ENCODE data around the gene DNAH6.

DNAH6 gene

GRCh38 chr2:84727315-84727714 is 211.0 kb downstream of the DNAH6 start:
- TF ChIP-seq, protein P1, sequence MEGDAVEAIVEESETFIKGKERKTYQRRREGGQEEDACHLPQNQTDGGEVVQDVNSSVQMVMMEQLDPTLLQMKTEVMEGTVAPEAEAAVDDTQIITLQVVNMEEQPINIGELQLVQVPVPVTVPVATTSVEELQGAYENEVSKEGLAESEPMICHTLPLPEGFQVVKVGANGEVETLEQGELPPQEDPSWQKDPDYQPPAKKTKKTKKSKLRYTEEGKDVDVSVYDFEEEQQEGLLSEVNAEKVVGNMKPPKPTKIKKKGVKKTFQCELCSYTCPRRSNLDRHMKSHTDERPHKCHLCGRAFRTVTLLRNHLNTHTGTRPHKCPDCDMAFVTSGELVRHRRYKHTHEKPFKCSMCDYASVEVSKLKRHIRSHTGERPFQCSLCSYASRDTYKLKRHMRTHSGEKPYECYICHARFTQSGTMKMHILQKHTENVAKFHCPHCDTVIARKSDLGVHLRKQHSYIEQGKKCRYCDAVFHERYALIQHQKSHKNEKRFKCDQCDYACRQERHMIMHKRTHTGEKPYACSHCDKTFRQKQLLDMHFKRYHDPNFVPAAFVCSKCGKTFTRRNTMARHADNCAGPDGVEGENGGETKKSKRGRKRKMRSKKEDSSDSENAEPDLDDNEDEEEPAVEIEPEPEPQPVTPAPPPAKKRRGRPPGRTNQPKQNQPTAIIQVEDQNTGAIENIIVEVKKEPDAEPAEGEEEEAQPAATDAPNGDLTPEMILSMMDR (IDR thresholded peaks at IDR 0.05): no peak
- Histone ChIP-seq H3K27me3 (ENCODE audit: control insufficient read depth, insufficient read depth, low read length) (no peaks in the 10 kb centered on the region), H3K9ac (no peak overlapping the region), H3K79me2 (no peaks in the 10 kb centered on the region), H3K4me2 (ENCODE audit: low read length) (no peak overlapping the region), H3K27ac (no peak overlapping the region), H3K4me1 (no peaks in the 10 kb centered on the region), H3K36me3 (ENCODE audit: control insufficient read depth, insufficient read depth, low read length) (no peaks in the 10 kb centered on the region), H2AFZ (no peak overlapping the region), H3K4me3 (ENCODE audit: low read depth, low read length) (no peak overlapping the region), H3K9me3 (ENCODE audit: control insufficient read depth, low read length) (no peaks in the 10 kb centered on the region)

DNA sequence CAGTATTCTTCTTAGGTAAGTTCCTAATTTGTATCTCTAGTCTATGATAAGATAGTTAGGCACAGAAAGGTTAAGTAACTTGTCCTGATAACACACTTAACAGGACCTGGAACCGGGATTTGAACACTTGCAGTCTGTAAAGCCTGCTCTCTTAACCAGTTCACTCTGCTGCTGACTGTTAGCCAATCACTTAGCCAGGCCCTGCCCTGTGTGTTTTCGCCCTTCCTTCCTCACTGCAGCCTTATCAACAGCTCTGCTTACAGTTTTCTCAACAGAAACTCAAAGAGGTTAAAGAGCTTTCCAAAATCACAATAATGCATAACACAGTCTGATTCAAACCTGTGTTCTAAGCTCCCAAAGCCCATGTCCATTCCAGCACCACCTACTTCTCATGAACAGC is 212.9 kb downstream of the DNAH6 start:
- Histone ChIP-seq H3K79me2 (no peaks in the 10 kb centered on the region), H3K4me1 (no peaks in the 10 kb centered on the region), H3K4me2 (ENCODE audit: low read length) (no peak overlapping the region), H3K36me3 (ENCODE audit: control insufficient read depth, insufficient read depth, low read length) (no peaks in the 10 kb centered on the region), H2AFZ (no peak overlapping the region), H3K9ac (no peak overlapping the region), H3K27ac (no peak overlapping the region), H3K9me3 (ENCODE audit: control insufficient read depth, low read length) (no peaks in the 10 kb centered on the region), H3K4me3 (ENCODE audit: low read depth, low read length) (no peak overlapping the region), H3K27me3 (ENCODE audit: control insufficient read depth, insufficient read depth, low read length) (no peaks in the 10 kb centered on the region)
- TF ChIP-seq, protein P1 (IDR thresholded peaks at IDR 0.05): no peak

DNA sequence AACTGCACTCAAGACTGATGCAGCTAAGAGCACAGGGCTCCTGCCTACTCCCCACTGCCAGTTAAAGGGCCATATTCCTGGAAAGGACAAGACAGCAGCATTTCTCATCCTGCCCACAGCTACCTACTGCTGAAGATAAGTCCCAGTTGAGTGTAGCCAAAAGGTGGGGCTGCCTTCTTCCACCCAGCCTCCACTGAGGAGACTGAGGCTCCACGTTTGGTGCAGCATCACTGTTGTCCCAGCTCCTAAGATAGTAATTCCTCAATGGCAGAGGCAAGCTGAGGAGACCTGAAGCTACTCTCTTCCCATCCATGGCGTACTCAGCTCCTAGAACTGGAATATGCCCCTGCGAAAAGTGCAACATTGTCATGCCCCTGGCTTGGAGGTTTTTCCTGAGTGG is 214.9 kb downstream of the DNAH6 start:
- Histone ChIP-seq H3K36me3 (ENCODE audit: control insufficient read depth, insufficient read depth, low read length) (no peaks in the 10 kb centered on the region), H3K4me3 (ENCODE audit: low read depth, low read length) (no peak overlapping the region), H3K4me2 (ENCODE audit: low read length) (no peak overlapping the region), H3K27ac (no peak overlapping the region), H3K9ac (no peak overlapping the region), H3K27me3 (ENCODE audit: control insufficient read depth, insufficient read depth, low read length) (no peaks in the 10 kb centered on the region), H3K9me3 (ENCODE audit: control insufficient read depth, low read length) (no peaks in the 10 kb centered on the region), H3K4me1 (no peaks in the 10 kb centered on the region), H2AFZ (no peak overlapping the region), H3K79me2 (no peaks in the 10 kb centered on the region)
- TF ChIP-seq, protein P1 (IDR thresholded peaks at IDR 0.05): no peak

DNA sequence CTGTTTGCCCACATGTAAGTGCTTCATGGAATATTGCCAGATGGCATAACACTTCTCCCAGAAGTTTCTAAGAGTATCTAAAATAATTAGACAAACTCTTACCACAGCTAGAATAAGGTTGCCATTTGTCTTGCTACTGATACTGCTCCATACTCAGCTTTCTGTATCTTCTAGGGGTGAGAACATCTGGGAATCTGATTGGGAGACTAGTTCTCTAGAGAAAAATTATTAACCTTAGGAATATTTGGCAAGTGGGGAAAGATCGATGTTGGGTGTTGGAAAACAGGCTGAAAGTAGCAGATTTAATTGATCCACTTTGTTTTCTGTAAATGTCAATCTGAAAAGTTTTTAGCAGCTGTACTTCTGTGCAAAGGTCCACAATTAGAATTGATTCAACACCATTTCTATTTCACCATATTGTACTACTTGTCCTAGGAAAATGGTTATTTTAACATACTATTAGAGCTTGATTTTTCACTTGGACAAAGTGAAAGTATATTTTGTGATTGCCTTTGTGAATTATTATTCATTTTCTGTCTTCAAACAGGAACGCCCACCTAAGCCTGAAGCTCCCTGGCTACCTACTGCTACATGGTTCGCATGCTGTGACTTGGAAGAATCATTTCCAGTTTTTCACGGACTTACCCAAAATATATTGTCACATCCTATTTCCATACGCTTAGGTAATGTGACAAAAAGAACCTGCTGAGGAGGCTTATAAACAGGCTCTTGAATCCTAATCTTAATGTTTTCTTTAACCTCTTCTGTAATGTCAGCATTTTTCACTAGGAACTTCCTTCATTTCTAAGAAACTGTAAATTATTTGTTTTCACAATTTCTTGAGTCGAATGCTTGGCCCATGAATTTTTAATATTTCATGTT is 216.8 kb downstream of the DNAH6 start:
- Histone ChIP-seq H3K79me2 (no peaks in the 10 kb centered on the region), H3K4me3 (ENCODE audit: low read depth, low read length) (no peak overlapping the region), H3K4me2 (ENCODE audit: low read length) (no peak overlapping the region), H3K27me3 (ENCODE audit: control insufficient read depth, insufficient read depth, low read length) (no peaks in the 10 kb centered on the region), H3K27ac (no peak overlapping the region), H3K4me1 (no peaks in the 10 kb centered on the region), H3K9me3 (ENCODE audit: control insufficient read depth, low read length) (no peaks in the 10 kb centered on the region), H3K9ac (no peak overlapping the region), H2AFZ (no peak overlapping the region), H3K36me3 (ENCODE audit: control insufficient read depth, insufficient read depth, low read length) (no peaks in the 10 kb centered on the region)
- TF ChIP-seq, protein P1 (IDR thresholded peaks at IDR 0.05): no peak

GRCh38 chr2:84735389-84735788 is 219.1 kb downstream of the DNAH6 start:
- no peaks in the 10 kb centered on the region for H3K79me2 ChIP-seq

More at GRCh38 chr2:84735389-84735788, 219.1 kb downstream of the DNAH6 start:
- Histone ChIP-seq H3K36me3 (ENCODE audit: control insufficient read depth, insufficient read depth, low read length) (no peaks in the 10 kb centered on the region), H3K27ac (no peak overlapping the region), H3K4me1 (no peaks in the 10 kb centered on the region), H2AFZ (no peak overlapping the region), H3K9ac (no peak overlapping the region), H3K27me3 (ENCODE audit: control insufficient read depth, insufficient read depth, low read length) (no peaks in the 10 kb centered on the region), H3K9me3 (ENCODE audit: control insufficient read depth, low read length) (no peaks in the 10 kb centered on the region), H3K4me3 (ENCODE audit: low read depth, low read length) (no peak overlapping the region), H3K4me2 (ENCODE audit: low read length) (no peak overlapping the region)
- TF ChIP-seq, protein P1 (IDR thresholded peaks at IDR 0.05): no peak

Data from parathyroid adenoma (tissue), 2 donors.